Mesenchymal stem cell (in vitro differentiated cells and primary cell): ENCODE data around the gene PALLD.

Experiments used
- DNase-seq: peaks from one replicate; pipeline ENCODE4 v3.0.0-alpha.2; 2013
- H2AFZ ChIP-seq: one replicate; pipeline ENCODE4 v1.6.1; 2013; ENCODE audit warnings: low read depth, mild to moderate bottlenecking, control low read depth, inconsistent platforms, low read length, moderate library complexity
- H2AK5ac ChIP-seq: 2 replicates; pipeline ENCODE4 v1.6.1; 2013; ENCODE audit warnings: low read length, moderate library complexity, mild to moderate bottlenecking, inconsistent platforms; ENCODE audit not compliant: severe bottlenecking
- H2BK120ac ChIP-seq: one replicate; pipeline ENCODE4 v1.6.1; 2013; ENCODE audit warnings: low read depth, mild to moderate bottlenecking, inconsistent platforms, low read length, moderate library complexity
- H2BK12ac ChIP-seq, 2 experiments: one replicate each; pipeline ENCODE4 v1.6.1; 2013; ENCODE audit warnings: inconsistent platforms in 2 of 2, low read length in 2 of 2, mild to moderate bottlenecking in 2 of 2, moderate library complexity in 2 of 2, control low read depth in 1 of 2
- H2BK15ac ChIP-seq: one replicate; pipeline ENCODE4 v1.6.1; 2013; ENCODE audit warnings: mild to moderate bottlenecking, low read depth, inconsistent platforms; ENCODE audit not compliant: poor library complexity, severe bottlenecking
- H2BK5ac ChIP-seq: 2 replicates; pipeline ENCODE4 v1.6.1; 2013; ENCODE audit warnings: low read depth, mild to moderate bottlenecking, low read length, control low read depth, inconsistent platforms; ENCODE audit not compliant: poor library complexity, severe bottlenecking
- H3K14ac ChIP-seq, 2 experiments: one replicate each; pipeline ENCODE4 v1.6.1; 2013; ENCODE audit warnings: inconsistent platforms in 2 of 2, low read length in 2 of 2, control low read depth in 1 of 2, mild to moderate bottlenecking in 1 of 2, moderate library complexity in 1 of 2
- H3K18ac ChIP-seq, 2 experiments: one replicate each; pipeline ENCODE4 v1.6.1; 2013; ENCODE audit warnings: inconsistent platforms in 2 of 2, low read length in 2 of 2, control low read depth in 1 of 2, low read depth in 1 of 2, mild to moderate bottlenecking in 1 of 2
- H3K23ac ChIP-seq, 2 experiments: one replicate each; pipeline ENCODE4 v1.6.1; 2013; ENCODE audit warnings: inconsistent platforms in 2 of 2, low read length in 2 of 2, mild to moderate bottlenecking in 2 of 2, moderate library complexity in 2 of 2, control low read depth in 1 of 2
- H3K27ac ChIP-seq: 2 replicates; pipeline ENCODE4 v1.5.1; 2013; ENCODE audit warnings: mild to moderate bottlenecking, moderate library complexity, low read length, control low read depth, inconsistent platforms; ENCODE audit not compliant: poor library complexity, severe bottlenecking
- H3K27me3 ChIP-seq, 2 experiments: 2 replicates each; pipeline versions ENCODE4 v1.6.1 to v1.7.0; 2013; ENCODE audit warnings: low read length in 2 of 2, mild to moderate bottlenecking in 2 of 2, moderate library complexity in 2 of 2, control low read depth in 1 of 2, inconsistent platforms in 1 of 2; ENCODE audit not compliant: control insufficient read depth in 1 of 2, insufficient read depth in 1 of 2
- H3K36me3 ChIP-seq, 2 experiments: 2 replicates each; pipeline versions ENCODE4 v1.6.1 to v1.7.0; 2013; ENCODE audit warnings: low read length in 2 of 2, control low read depth in 1 of 2, inconsistent platforms in 1 of 2, low read depth in 1 of 2, mild to moderate bottlenecking in 1 of 2; ENCODE audit not compliant: insufficient read depth in 2 of 2, control insufficient read depth in 1 of 2
- H3K4ac ChIP-seq, 2 experiments: one replicate each; pipeline ENCODE4 v1.6.1; 2013; ENCODE audit warnings: inconsistent platforms in 2 of 2, low read length in 2 of 2, mild to moderate bottlenecking in 2 of 2, moderate library complexity in 2 of 2, control low read depth in 1 of 2, low read depth in 1 of 2
- H3K4me1 ChIP-seq: 2 replicates; pipeline ENCODE4 v1.6.1; 2013; ENCODE audit warnings: low read depth, low read length, control low read depth; ENCODE audit not compliant: control insufficient read depth, insufficient read depth
- H3K4me2 ChIP-seq: 2 replicates; pipeline ENCODE4 v1.6.1; 2013; ENCODE audit warnings: low read length, mild to moderate bottlenecking, inconsistent platforms; ENCODE audit not compliant: poor library complexity, severe bottlenecking
- H3K4me3 ChIP-seq, 2 experiments: 2 replicates each; pipeline versions ENCODE4 v1.5.1 to v1.7.0; 2013; ENCODE audit warnings: low read length in 2 of 2, mild to moderate bottlenecking in 2 of 2, control low read depth in 1 of 2, low read depth in 1 of 2; ENCODE audit not compliant: insufficient read depth in 1 of 2
- H3K79me1 ChIP-seq: replicated peaks from 2 replicates; pipeline ENCODE4 v1.6.1; 2013; ENCODE audit warnings: mild to moderate bottlenecking, control low read depth, low read length, inconsistent platforms; ENCODE audit not compliant: poor library complexity, severe bottlenecking
- H3K9ac ChIP-seq: 2 replicates; pipeline ENCODE4 v1.7.0; 2013; ENCODE audit warnings: mild to moderate bottlenecking, low read length, moderate library complexity
- H3K9me3 ChIP-seq: 2 replicates; pipeline ENCODE4 v1.7.0; 2013; ENCODE audit warnings: mild to moderate bottlenecking, low read length; ENCODE audit not compliant: control insufficient read depth
- H4K8ac ChIP-seq: one replicate; pipeline ENCODE4 v1.6.1; 2013; ENCODE audit warnings: inconsistent platforms, mild to moderate bottlenecking, low read length, moderate library complexity
- H4K91ac ChIP-seq: one replicate; pipeline ENCODE4 v1.6.1; 2013; ENCODE audit warnings: mild to moderate bottlenecking, low read length, inconsistent platforms
- WGBS: methylation state at CpG from one replicate; pipeline ENCODE4 v1.1.7; 2013; ENCODE audit warnings: mixed read lengths; 5-methylcytosine and 5-hydroxymethylcytosine counted together

PALLD gene

GRCh38 chr4:168535689-168536088 is 38.8 kb downstream of the PALLD start:
- H3K4me2 ChIP-seq, result no peak overlapping the region
- H4K8ac ChIP-seq, result no peak overlapping the region
- H3K36me3 ChIP-seq, result no peaks in the 10 kb centered on the region
- H2BK120ac ChIP-seq, result no peak overlapping the region
- H3K14ac ChIP-seq, result no peak overlapping the region
- H3K9ac ChIP-seq, result peak overlapping the region; percentile 43
- no peak overlapping the region for H3K4ac ChIP-seq
- no peaks in the 10 kb centered on the region for H3K9me3 ChIP-seq
- no peak for DNase-seq
- WGBS, result 89% methylated on average over 4 of the region's 5 CpGs
- no peak overlapping the region for H2BK12ac ChIP-seq
- no peaks in the 10 kb centered on the region for H3K27me3 ChIP-seq
- H4K91ac ChIP-seq, result no peak overlapping the region
- no peak overlapping the region for H2BK15ac ChIP-seq
- no peak overlapping the region for H3K27ac ChIP-seq
- H3K23ac ChIP-seq, result no peak overlapping the region
- no peak overlapping the region for H3K4me3 ChIP-seq
- no peak overlapping the region for H2BK5ac ChIP-seq
- H3K18ac ChIP-seq, result no peak overlapping the region
- H3K79me1 ChIP-seq, result no peaks in the 10 kb centered on the region
- no peak overlapping the region for H2AFZ ChIP-seq
- no peak overlapping the region for H2AK5ac ChIP-seq
- H3K4me1 ChIP-seq, result peaks cover 1% of the 10 kb centered on the region

GRCh38 chr4:168536448-168536847 is 39.6 kb downstream of the PALLD start:
- Histone ChIP-seq H3K4ac (no peak overlapping the region), H3K79me1 (no peaks in the 10 kb centered on the region), H3K14ac (no peak overlapping the region), H3K18ac (no peak overlapping the region), H2AFZ (no peak overlapping the region), H3K36me3 (no peaks in the 10 kb centered on the region), H4K91ac (no peak overlapping the region), H4K8ac (no peak overlapping the region), H3K27me3 (no peaks in the 10 kb centered on the region), H3K4me3 (peak overlapping the region in 1 of 2 experiments; percentile 36), H2BK5ac (no peak overlapping the region), H3K9ac (peak overlapping the region; percentile 43), H2BK12ac (no peak overlapping the region), H3K27ac (no peak overlapping the region), H3K9me3 (no peaks in the 10 kb centered on the region), H3K4me1 (peaks cover 1% of the 10 kb centered on the region), H2BK15ac (no peak overlapping the region), H2AK5ac (no peak overlapping the region), H3K4me2 (no peak overlapping the region), H2BK120ac (no peak overlapping the region), H3K23ac (no peak overlapping the region)
- no peak for DNase-seq
- WGBS, result 69% methylated on average over 4 of the region's 7 CpGs

- no peaks in the 10 kb centered on the region for H3K79me1 ChIP-seq
- no CpG with 5 or more reads among the region's 4 CpGs for WGBS
- H2AFZ ChIP-seq, result no peak overlapping the region
- no peak overlapping the region for H2BK5ac ChIP-seq
- no peak overlapping the region for H3K4ac ChIP-seq
- H2AK5ac ChIP-seq, result no peak overlapping the region
- H3K4me2 ChIP-seq, result no peak overlapping the region
- DNase-seq, result no peak
- no peaks in the 10 kb centered on the region for H3K9me3 ChIP-seq
- no peak overlapping the region for H2BK15ac ChIP-seq
- H2BK120ac ChIP-seq, result no peak overlapping the region
- peaks cover 1% of the 10 kb centered on the region for H3K4me1 ChIP-seq
- H3K14ac ChIP-seq, result no peak overlapping the region
- H3K9ac ChIP-seq, result peak overlapping the region; percentile 61
- no peak overlapping the region for H4K8ac ChIP-seq
- H3K36me3 ChIP-seq, result no peaks in the 10 kb centered on the region
- no peak overlapping the region for H3K18ac ChIP-seq
- H3K27me3 ChIP-seq, result no peaks in the 10 kb centered on the region
- no peak overlapping the region for H3K4me3 ChIP-seq
- no peak overlapping the region for H3K23ac ChIP-seq
- no peak overlapping the region for H2BK12ac ChIP-seq
- no peak overlapping the region for H3K27ac ChIP-seq
- no peak overlapping the region for H4K91ac ChIP-seq
Measured at GRCh38 chr4:168537086-168537485, 40.2 kb downstream of the PALLD start.

- Histone ChIP-seq H3K79me1 (no peaks in the 10 kb centered on the region), H2AFZ (no peak overlapping the region), H3K4ac (no peak overlapping the region), H3K23ac (no peak overlapping the region), H3K36me3 (no peaks in the 10 kb centered on the region), H3K4me3 (no peak overlapping the region), H2BK120ac (no peak overlapping the region), H3K9me3 (no peaks in the 10 kb centered on the region), H2BK5ac (no peak overlapping the region), H3K4me1 (peaks cover 1% of the 10 kb centered on the region), H3K9ac (peak overlapping the region; percentile 61), H2BK15ac (no peak overlapping the region), H4K8ac (no peak overlapping the region), H3K27ac (no peak overlapping the region), H3K4me2 (no peak overlapping the region), H3K14ac (no peak overlapping the region), H3K27me3 (no peaks in the 10 kb centered on the region), H3K18ac (no peak overlapping the region), H2AK5ac (no peak overlapping the region), H4K91ac (no peak overlapping the region), H2BK12ac (no peak overlapping the region)
- WGBS, result 93% methylated on average over 3 of the region's 3 CpGs
- no peak for DNase-seq
Measured at GRCh38 chr4:168537571-168537970, 40.7 kb downstream of the PALLD start.
